ENCODE data around the gene PREX1.

PREX1 gene

DNA sequence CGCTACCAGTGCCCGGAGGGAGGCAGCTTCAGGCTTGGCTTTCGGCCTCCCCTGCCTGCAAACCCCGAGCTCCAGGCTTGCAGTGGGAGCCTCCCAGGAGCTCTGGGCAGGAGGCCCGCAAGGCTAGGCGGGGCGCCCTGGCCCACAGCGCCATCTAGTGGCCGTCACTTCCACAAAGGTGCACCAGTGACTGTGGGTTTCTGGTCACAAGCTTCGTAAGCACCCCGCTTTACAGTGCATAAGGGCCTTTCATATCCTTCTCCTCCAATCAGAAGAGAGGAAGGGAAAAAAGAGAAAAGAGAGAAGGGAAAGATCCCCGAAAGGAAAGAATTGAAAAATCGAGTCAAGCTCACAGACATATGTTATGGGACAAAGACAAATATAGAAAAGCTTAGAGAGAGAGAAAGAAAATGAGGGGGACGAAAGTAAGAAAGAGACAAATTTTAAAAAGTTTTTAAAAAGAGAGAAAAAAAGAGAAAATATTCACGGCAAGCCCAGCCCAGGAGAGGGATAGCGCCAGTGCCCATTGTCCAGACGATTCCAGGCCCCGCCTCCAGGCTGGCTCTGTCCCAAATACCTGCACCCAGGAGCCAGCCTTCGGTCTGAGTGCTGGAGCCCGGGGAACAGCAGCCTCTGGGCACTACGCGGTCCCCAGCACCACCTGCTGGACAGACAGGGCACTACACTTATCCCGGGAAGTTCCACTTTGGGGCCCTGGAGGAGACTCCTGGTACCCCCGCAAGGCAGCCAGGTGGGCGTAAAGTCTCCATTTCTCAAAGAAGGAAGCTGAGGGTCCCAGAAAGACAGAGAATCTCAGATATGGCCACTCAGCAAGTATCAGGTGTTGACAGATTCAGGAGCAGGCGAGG is 207.1 kb downstream of the PREX1 start:
- no peaks in the 10 kb centered on the region for H3K9me3 ChIP-seq (ENCODE audit: insufficient read depth, low read length)
- DNase-seq (ENCODE audit: low read depth, low spot score), result peak; percentile 88
- H3K4me3 ChIP-seq (ENCODE audit: insufficient read length, low read depth), result no peak overlapping the region
- H3K4me1 ChIP-seq (ENCODE audit: insufficient read depth, insufficient read length), result peaks cover 24% of the 10 kb centered on the region
- TF ChIP-seq ZNF274 (IDR thresholded peaks at IDR 0.05; ENCODE audit: low read depth, low read length) (no peak), SUZ12 (IDR thresholded peaks at IDR 0.05; ENCODE audit: extremely low read depth, insufficient read depth, insufficient read length) (no peak), YY1 (IDR thresholded peaks at IDR 0.05; ENCODE audit: insufficient read depth, insufficient read length) (no peak)
- no peaks in the 10 kb centered on the region for H3K27me3 ChIP-seq (ENCODE audit: insufficient read depth, insufficient read length)
- H3K36me3 ChIP-seq (ENCODE audit: insufficient read depth, insufficient read length, low read length), result peaks cover 16% of the 10 kb centered on the region
- peak overlapping the region; percentile 73 for H3K9ac ChIP-seq (ENCODE audit: insufficient read length, low read depth)

- no peaks in the 10 kb centered on the region for H3K27me3 ChIP-seq (ENCODE audit: insufficient read depth, insufficient read length)
- H3K9me3 ChIP-seq (ENCODE audit: insufficient read depth, low read length), result no peaks in the 10 kb centered on the region
- H3K4me1 ChIP-seq (ENCODE audit: insufficient read depth, insufficient read length), result peaks cover 24% of the 10 kb centered on the region
- no peak for TF ChIP-seq SUZ12 (IDR thresholded peaks at IDR 0.05; ENCODE audit: extremely low read depth, insufficient read depth, insufficient read length)
- no peak for TF ChIP-seq ZNF274 (IDR thresholded peaks at IDR 0.05; ENCODE audit: low read depth, low read length)
- TF ChIP-seq YY1 (IDR thresholded peaks at IDR 0.05; ENCODE audit: insufficient read depth, insufficient read length), result no peak
- H3K9ac ChIP-seq (ENCODE audit: insufficient read length, low read depth), result peak overlapping the region; percentile 73
- peaks cover 11% of the 10 kb centered on the region for H3K36me3 ChIP-seq (ENCODE audit: insufficient read depth, insufficient read length, low read length)
- H3K4me3 ChIP-seq (ENCODE audit: insufficient read length, low read depth), result no peak overlapping the region
- DNase-seq (ENCODE audit: low read depth, low spot score), result no peak
Observed at GRCh38 chr20:48620154-48620506, 207.7 kb downstream of the PREX1 start.

GRCh38 chr20:48619126-48620101 is 208.4 kb downstream of the PREX1 start:
- TF ChIP-seq ZNF274 (IDR thresholded peaks at IDR 0.05; ENCODE audit: low read depth, low read length) (no peak), YY1 (IDR thresholded peaks at IDR 0.05; ENCODE audit: insufficient read depth, insufficient read length) (no peak), SUZ12 (IDR thresholded peaks at IDR 0.05; ENCODE audit: extremely low read depth, insufficient read depth, insufficient read length) (no peak)
- DNase-seq (ENCODE audit: low read depth, low spot score), result no peak
- H3K9ac ChIP-seq (ENCODE audit: insufficient read length, low read depth), result peak overlapping the region; percentile 73
- no peak overlapping the region for H3K4me3 ChIP-seq (ENCODE audit: insufficient read length, low read depth)
- H3K27me3 ChIP-seq (ENCODE audit: insufficient read depth, insufficient read length), result no peaks in the 10 kb centered on the region
- H3K4me1 ChIP-seq (ENCODE audit: insufficient read depth, insufficient read length), result peaks cover 20% of the 10 kb centered on the region
- peaks cover 6% of the 10 kb centered on the region for H3K36me3 ChIP-seq (ENCODE audit: insufficient read depth, insufficient read length, low read length)
- no peaks in the 10 kb centered on the region for H3K9me3 ChIP-seq (ENCODE audit: insufficient read depth, low read length)

DNA sequence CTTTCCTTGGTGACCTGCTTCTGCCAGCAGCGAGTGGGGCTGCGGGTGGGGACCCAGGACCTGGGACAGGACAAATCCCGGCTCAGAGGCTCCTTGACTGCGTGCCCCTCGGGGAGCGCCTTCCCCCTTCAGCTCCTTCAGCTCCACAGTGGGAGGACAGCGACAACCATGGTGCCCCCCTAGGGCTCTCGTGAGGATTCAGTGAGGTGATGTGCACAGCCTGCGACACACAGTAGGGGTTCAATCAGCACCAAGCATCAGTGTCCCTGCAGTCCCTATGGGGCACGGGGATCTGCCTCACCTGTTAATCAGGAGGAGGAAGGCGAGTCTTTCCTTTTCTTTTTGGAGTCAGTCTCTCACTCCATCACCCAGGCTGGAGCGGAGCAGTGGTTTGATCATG is 209.2 kb downstream of the PREX1 start:
- Histone ChIP-seq H3K9ac (ENCODE audit: insufficient read length, low read depth) (no peak overlapping the region), H3K27me3 (ENCODE audit: insufficient read depth, insufficient read length) (no peaks in the 10 kb centered on the region), H3K9me3 (ENCODE audit: insufficient read depth, low read length) (no peaks in the 10 kb centered on the region), H3K36me3 (ENCODE audit: insufficient read depth, insufficient read length, low read length) (peaks cover 1% of the 10 kb centered on the region), H3K4me1 (ENCODE audit: insufficient read depth, insufficient read length) (peaks cover 17% of the 10 kb centered on the region), H3K4me3 (ENCODE audit: insufficient read length, low read depth) (no peak overlapping the region)
- DNase-seq (ENCODE audit: low read depth, low spot score), result no peak
- TF ChIP-seq SUZ12 (IDR thresholded peaks at IDR 0.05; ENCODE audit: extremely low read depth, insufficient read depth, insufficient read length), result no peak

DNA sequence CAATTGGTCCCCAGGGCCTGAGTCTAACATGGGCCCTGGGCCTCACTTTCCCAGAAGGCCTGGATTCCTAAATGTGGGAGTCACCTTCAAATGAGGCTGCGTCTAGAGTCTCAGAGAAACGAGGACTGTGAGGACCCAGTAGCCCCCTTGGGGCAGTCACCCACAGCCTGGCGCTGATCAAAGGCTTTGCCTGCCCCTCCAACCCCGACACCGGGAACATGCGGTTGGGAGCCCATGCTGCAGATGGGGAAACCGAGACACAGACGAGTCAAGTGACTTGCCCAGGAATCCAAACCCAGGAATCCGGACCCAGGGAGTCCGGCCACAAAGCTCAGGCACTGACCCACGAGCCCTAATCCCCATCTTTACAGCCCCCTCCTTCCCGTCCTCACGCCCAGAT is 209.7 kb downstream of the PREX1 start:
- no peaks in the 10 kb centered on the region for H3K27me3 ChIP-seq (ENCODE audit: insufficient read depth, insufficient read length)

GRCh38 chr20:48617481-48617880 is 210.3 kb downstream of the PREX1 start:
- no peaks in the 10 kb centered on the region for H3K36me3 ChIP-seq (ENCODE audit: insufficient read depth, insufficient read length, low read length)
- H3K4me3 ChIP-seq (ENCODE audit: insufficient read length, low read depth), result no peak overlapping the region
- H3K9me3 ChIP-seq (ENCODE audit: insufficient read depth, low read length), result no peaks in the 10 kb centered on the region
- TF ChIP-seq YY1 (IDR thresholded peaks at IDR 0.05; ENCODE audit: insufficient read depth, insufficient read length), result no peak
- H3K4me1 ChIP-seq (ENCODE audit: insufficient read depth, insufficient read length), result peaks cover 17% of the 10 kb centered on the region
- H3K27me3 ChIP-seq (ENCODE audit: insufficient read depth, insufficient read length), result no peaks in the 10 kb centered on the region
- no peak overlapping the region for H3K9ac ChIP-seq (ENCODE audit: insufficient read length, low read depth)
- no peak for DNase-seq (ENCODE audit: low read depth, low spot score)

More for the DNA sequence above, 209.7 kb downstream of the PREX1 start:
- Histone ChIP-seq H3K9ac (ENCODE audit: insufficient read length, low read depth) (no peak overlapping the region), H3K4me1 (ENCODE audit: insufficient read depth, insufficient read length) (peaks cover 17% of the 10 kb centered on the region), H3K36me3 (ENCODE audit: insufficient read depth, insufficient read length, low read length) (no peaks in the 10 kb centered on the region), H3K9me3 (ENCODE audit: insufficient read depth, low read length) (no peaks in the 10 kb centered on the region), H3K4me3 (ENCODE audit: insufficient read length, low read depth) (no peak overlapping the region)
- TF ChIP-seq SUZ12 (IDR thresholded peaks at IDR 0.05; ENCODE audit: extremely low read depth, insufficient read depth, insufficient read length), result no peak
- TF ChIP-seq YY1 (IDR thresholded peaks at IDR 0.05; ENCODE audit: insufficient read depth, insufficient read length), result no peak
- TF ChIP-seq ZNF274 (IDR thresholded peaks at IDR 0.05; ENCODE audit: low read depth, low read length), result no peak
- no peak for DNase-seq (ENCODE audit: low read depth, low spot score)

DNA sequence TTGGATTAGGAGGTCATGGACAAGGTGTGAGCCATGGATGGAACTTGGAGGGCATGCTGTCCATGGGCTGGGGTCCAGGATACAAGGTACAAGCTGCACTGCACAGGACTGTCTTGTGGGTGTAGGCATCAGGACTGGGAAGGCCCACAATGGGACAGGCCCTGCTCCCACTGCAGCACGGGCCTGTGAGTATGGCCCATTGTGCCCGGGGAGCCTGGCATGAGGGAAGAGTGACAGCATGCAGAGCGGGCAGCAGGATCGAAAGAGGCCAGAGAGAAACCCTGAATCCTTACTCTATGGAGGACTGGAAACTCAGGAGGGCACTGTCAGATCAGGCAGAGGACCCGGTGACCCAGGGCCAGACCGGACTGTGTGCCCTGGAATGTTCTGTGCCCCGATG is 211.3 kb downstream of the PREX1 start:
- Histone ChIP-seq H3K4me3 (ENCODE audit: insufficient read length, low read depth) (no peak overlapping the region), H3K9ac (ENCODE audit: insufficient read length, low read depth) (no peak overlapping the region), H3K36me3 (ENCODE audit: insufficient read depth, insufficient read length, low read length) (no peaks in the 10 kb centered on the region), H3K4me1 (ENCODE audit: insufficient read depth, insufficient read length) (peaks cover 14% of the 10 kb centered on the region), H3K9me3 (ENCODE audit: insufficient read depth, low read length) (no peaks in the 10 kb centered on the region), H3K27me3 (ENCODE audit: insufficient read depth, insufficient read length) (no peaks in the 10 kb centered on the region)
- DNase-seq (ENCODE audit: low read depth, low spot score), result no peak
- TF ChIP-seq ZNF274 (IDR thresholded peaks at IDR 0.05; ENCODE audit: low read depth, low read length) (no peak), SUZ12 (IDR thresholded peaks at IDR 0.05; ENCODE audit: extremely low read depth, insufficient read depth, insufficient read length) (no peak)

All from NT2/D1 (cell line).